ENCODE data around the gene NSUN7. TPM values are rescaled to one million over a fixed set of nuclear protein-coding genes. Genes with fewer than 3 reads are reported as not detected.

Gene NSUN7
- total RNA-seq, 1 experiment from 2014 or later: 19.6 TPM

DNA sequence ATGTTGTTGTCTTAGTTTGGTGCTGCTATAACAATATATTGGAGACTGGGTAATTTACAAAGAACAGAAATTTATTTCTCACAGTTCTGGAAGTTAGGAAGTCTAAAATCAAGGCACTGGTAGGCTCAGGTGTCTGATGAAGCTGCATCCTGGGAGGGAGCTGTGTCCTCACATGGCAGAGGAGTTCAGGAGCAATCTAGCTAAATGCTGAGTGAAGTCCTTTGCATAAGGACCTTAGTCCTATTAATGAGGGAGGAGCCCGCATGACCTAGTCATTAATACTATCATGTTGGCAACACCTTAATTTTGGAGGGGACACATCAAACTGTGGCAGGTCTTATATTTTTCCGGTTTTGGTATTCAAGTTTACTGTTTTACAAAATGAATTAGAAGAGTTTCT is 36.0 kb upstream of the NSUN7 start:
- DNase-seq: no peak
- Mint-ChIP-seq H3K4me3 (ENCODE audit: unreplicated experiment) (no peak overlapping the region), H3K4me1 (ENCODE audit: low read depth, unreplicated experiment) (no peaks in the 10 kb centered on the region), H3K27me3 (ENCODE audit: insufficient read depth, unreplicated experiment) (no peaks in the 10 kb centered on the region), H3K36me3 (ENCODE audit: insufficient read depth, unreplicated experiment) (no peaks in the 10 kb centered on the region), H3K9me3 (ENCODE audit: unreplicated experiment) (no peaks in the 10 kb centered on the region), H3K27ac (ENCODE audit: unreplicated experiment) (no peak overlapping the region)
- TF ChIP-seq, protein P1, sequence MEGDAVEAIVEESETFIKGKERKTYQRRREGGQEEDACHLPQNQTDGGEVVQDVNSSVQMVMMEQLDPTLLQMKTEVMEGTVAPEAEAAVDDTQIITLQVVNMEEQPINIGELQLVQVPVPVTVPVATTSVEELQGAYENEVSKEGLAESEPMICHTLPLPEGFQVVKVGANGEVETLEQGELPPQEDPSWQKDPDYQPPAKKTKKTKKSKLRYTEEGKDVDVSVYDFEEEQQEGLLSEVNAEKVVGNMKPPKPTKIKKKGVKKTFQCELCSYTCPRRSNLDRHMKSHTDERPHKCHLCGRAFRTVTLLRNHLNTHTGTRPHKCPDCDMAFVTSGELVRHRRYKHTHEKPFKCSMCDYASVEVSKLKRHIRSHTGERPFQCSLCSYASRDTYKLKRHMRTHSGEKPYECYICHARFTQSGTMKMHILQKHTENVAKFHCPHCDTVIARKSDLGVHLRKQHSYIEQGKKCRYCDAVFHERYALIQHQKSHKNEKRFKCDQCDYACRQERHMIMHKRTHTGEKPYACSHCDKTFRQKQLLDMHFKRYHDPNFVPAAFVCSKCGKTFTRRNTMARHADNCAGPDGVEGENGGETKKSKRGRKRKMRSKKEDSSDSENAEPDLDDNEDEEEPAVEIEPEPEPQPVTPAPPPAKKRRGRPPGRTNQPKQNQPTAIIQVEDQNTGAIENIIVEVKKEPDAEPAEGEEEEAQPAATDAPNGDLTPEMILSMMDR (IDR thresholded peaks at IDR 0.05; ENCODE audit: insufficient read depth in 1 of 2, low read depth in 1 of 2, low read length in 1 of 2, severe bottlenecking in 1 of 2, unreplicated experiment in 1 of 2): no peak
- intact Hi-C loops (cut with micrococcal nuclease; ENCODE audit: unreplicated experiment): loop anchor here (10.0 kb wide), 1 partner anchor 299 kb away; no protein-coding TSS in a partner anchor
- ChIA-PET POLR2A (no interaction called here), CTCF (no interaction called here)
- no peaks in the 10 kb centered on the region for H3K27me3 ChIP-seq (replicated peaks; ENCODE audit: control insufficient read depth, insufficient read depth, low read length)
- H3K4me1 ChIP-seq: peaks cover 6% of the 10 kb centered on the region
- no peak overlapping the region for H3K4me3 ChIP-seq (ENCODE audit: low read depth, low read length)
- H3K9me3 ChIP-seq: no peaks in the 10 kb centered on the region
- no peaks in the 10 kb centered on the region for H3K36me3 ChIP-seq (ENCODE audit: control insufficient read depth, insufficient read depth, low read length)
- BruUV-seq (replicated peaks): no TSS peak

DNA sequence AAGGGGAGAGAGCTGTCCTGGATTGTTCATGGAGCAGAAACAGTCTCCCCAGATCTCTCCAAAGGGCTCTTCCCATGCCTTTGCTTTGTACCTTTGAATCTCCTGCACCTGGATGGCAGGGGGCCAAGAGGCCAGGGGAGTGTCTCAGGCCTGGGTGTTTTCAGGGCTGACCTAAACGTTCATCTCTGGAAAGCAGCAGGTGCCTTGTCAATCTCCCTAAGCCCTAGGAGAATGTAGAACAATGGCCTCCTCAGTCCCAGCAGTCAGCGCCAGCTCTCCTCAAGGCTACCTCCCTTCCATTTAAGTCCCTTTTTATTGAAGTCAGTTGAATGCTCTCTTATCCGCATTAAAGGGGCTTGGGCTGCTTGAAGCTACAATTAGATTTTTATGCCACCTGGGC is 31.2 kb upstream of the NSUN7 start:
- TF ChIP-seq, protein P1 (IDR thresholded peaks at IDR 0.05; ENCODE audit: insufficient read depth in 1 of 2, low read depth in 1 of 2, low read length in 1 of 2, severe bottlenecking in 1 of 2, unreplicated experiment in 1 of 2): no peak
- Histone ChIP-seq H3K36me3 (ENCODE audit: control insufficient read depth, insufficient read depth, low read length) (no peaks in the 10 kb centered on the region), H3K4me1 (peaks cover 23% of the 10 kb centered on the region), H3K4me3 (ENCODE audit: low read depth, low read length) (no peak overlapping the region), H3K9me3 (no peaks in the 10 kb centered on the region), H3K27me3 (replicated peaks; ENCODE audit: control insufficient read depth, insufficient read depth, low read length) (no peaks in the 10 kb centered on the region)
- intact Hi-C loops (cut with micrococcal nuclease; ENCODE audit: unreplicated experiment): loop anchor here (2.0 to 10.0 kb wide), 6 partner anchors 46 to 566 kb away; no protein-coding TSS in a partner anchor
- DNase-seq: no peak
- H3K4me1 Mint-ChIP-seq (ENCODE audit: low read depth, unreplicated experiment): no peaks in the 10 kb centered on the region
- no peaks in the 10 kb centered on the region for H3K9me3 Mint-ChIP-seq (ENCODE audit: unreplicated experiment)
- no peaks in the 10 kb centered on the region for H3K27me3 Mint-ChIP-seq (ENCODE audit: insufficient read depth, unreplicated experiment)
- ChIA-PET CTCF (interaction anchor here (0.6 to 1.4 kb wide), 8 partner anchors 31 to 242 kb away, joined by 3 to 6 read pairs (median 4); partner anchors contain the start of gene NSUN7), POLR2A (no interaction called here)
- H3K27ac Mint-ChIP-seq (ENCODE audit: unreplicated experiment): no peak overlapping the region
- no peaks in the 10 kb centered on the region for H3K36me3 Mint-ChIP-seq (ENCODE audit: insufficient read depth, unreplicated experiment)
- no peak overlapping the region for H3K4me3 Mint-ChIP-seq (ENCODE audit: unreplicated experiment)
- no TSS peak for BruUV-seq (replicated peaks)

DNA sequence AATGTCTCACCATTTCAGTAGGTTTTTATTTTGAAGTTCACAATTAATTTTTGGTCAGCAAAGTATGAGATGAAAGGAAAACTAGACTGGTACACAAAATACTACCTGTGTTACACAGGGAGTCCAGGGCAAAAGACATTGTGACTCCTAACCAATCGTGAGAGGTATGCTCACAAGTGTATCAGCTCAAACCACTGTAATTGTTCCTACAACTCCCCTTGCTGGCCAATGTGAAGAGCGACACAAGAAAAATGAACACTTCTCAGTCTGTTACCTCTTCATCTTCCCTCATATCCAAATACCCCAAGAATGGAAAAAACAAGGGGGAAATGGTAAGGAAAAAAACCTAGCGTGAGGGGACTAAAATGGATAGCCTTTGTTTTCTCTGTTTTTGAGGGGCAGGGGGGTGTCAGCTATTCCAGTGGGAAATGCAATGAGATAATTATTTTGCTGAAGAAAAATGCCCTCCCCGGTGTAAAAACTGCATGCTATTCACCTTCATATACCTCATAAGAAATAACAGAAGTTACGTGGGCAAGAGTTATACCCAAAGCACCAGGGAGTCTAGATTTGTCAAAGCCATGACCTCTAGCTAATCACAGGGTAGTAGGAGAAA is 30.6 kb upstream of the NSUN7 start:
- Mint-ChIP-seq H3K9me3 (ENCODE audit: unreplicated experiment) (no peaks in the 10 kb centered on the region), H3K27me3 (ENCODE audit: insufficient read depth, unreplicated experiment) (no peaks in the 10 kb centered on the region), H3K4me1 (ENCODE audit: low read depth, unreplicated experiment) (no peaks in the 10 kb centered on the region), H3K27ac (ENCODE audit: unreplicated experiment) (no peak overlapping the region), H3K36me3 (ENCODE audit: insufficient read depth, unreplicated experiment) (no peaks in the 10 kb centered on the region), H3K4me3 (ENCODE audit: unreplicated experiment) (no peak overlapping the region)
- BruUV-seq (replicated peaks): no TSS peak
- H3K36me3 ChIP-seq (ENCODE audit: control insufficient read depth, insufficient read depth, low read length): no peaks in the 10 kb centered on the region
- DNase-seq: peak; percentile 41 to 54
- ChIA-PET POLR2A (no interaction called here), CTCF (interaction anchor here (0.6 to 1.4 kb wide), 8 partner anchors 31 to 243 kb away, joined by 3 to 6 read pairs (median 4); partner anchors contain the start of gene NSUN7)
- H3K27me3 ChIP-seq (replicated peaks; ENCODE audit: control insufficient read depth, insufficient read depth, low read length): no peaks in the 10 kb centered on the region
- no peaks in the 10 kb centered on the region for H3K9me3 ChIP-seq
- TF ChIP-seq, protein P1 (IDR thresholded peaks at IDR 0.05; ENCODE audit: insufficient read depth in 1 of 2, low read depth in 1 of 2, low read length in 1 of 2, severe bottlenecking in 1 of 2, unreplicated experiment in 1 of 2): peak; percentile 54 to 69
- peaks cover 23% of the 10 kb centered on the region for H3K4me1 ChIP-seq
- intact Hi-C loops (cut with micrococcal nuclease; ENCODE audit: unreplicated experiment): loop anchor here (1.0 to 10.0 kb wide), 8 partner anchors 47 to 567 kb away; partner anchors contain the start of gene RBM47
- no peak overlapping the region for H3K4me3 ChIP-seq (ENCODE audit: low read depth, low read length)

All from Caco-2 (cell line).